ENCODE measurements around the gene RPUSD1.
"Not testable (repeated sequence)": the region's sequence is repeated elsewhere in the genome, so short reads cannot be mapped to it uniquely, and the experiment has no call there.

RPUSD1 gene

DNA sequence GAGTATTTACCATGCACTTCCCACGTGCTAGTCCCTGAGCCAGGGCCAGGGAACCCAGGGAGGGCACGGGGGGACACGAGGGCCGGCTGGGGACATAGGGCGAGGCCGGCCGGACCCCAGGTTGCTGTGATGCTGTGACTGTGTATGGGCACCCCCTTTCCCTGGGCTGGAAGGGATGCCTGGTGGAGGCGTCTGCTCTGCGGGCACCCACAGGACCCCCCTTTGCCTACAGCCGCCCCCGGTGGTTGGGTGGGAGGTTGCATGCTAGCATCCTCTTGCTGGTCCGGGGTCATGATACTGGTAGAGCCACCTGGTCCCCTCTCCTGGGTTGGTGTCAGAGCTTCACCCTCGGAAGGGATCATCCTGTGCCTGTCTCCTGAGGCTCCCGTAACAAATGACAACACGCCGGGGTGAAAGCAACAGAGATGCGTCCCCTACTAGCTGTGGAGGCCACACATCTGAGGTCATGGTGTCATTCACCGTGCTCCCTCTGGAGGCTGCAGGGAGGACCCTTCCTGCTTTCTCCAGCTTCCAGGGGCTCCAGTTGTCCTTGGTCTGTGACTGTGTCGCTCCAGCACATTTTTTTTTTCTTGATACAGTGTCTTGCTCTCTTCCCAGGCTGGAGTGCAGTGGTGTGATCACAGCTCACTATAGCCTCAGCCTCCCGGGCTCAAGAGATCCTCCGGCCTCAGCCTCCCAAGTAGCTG lies 44.2 kb downstream of the RPUSD1 start:
- no peak for DNase-seq (ENCODE audit: low read depth)

DNA sequence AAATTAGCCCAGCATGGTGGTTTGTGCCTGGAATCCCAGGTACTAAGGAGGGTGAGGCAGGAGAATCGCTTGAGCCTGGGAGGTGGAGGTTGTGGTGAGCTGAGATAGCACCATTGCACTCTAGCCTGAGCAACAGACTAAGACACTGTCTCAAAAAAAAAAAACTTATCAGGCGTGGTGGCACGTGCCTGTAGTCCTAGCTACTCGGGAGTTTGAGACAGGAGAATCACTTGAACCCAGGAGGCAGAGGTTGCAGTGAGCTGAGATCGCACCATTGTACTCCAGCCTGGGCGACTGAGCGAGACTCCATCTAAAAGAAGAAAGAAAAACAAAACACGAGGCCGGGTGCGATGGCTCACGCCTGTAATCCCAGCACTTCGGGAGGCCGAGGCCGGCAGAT lies 45.3 kb downstream of the RPUSD1 start:
- DNase-seq (ENCODE audit: low read depth): not testable (repeated sequence)

DNA sequence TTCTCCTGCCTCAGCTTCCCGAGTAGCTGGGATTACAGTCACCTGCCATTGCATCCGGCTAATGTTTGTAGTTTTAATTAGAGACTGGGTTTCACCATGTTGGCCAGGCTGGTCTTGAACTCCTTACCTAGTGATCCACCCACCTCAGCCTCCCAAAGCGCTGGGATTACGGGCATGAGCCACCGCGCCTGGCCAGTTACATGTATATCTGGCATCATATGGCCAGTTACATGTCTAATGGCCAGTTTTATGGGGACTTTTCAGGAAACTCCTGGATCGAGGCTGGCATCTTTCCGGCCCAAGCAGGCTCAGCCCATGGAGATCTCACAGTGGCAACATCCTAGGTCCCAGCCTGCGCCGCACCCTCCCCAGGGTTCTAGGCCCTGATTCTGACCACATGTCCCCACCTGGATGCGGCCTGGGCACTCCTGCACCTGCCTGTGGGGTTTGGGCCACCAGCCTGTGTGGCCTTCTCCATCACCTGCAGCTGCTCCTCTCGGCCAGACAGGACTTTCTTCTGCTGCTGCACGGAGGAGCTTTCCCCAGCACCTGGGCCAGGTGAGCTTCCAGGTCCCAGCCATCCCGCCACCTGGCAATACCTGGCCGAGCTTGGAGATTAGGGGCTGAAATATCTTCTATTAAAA lies 46.1 kb downstream of the RPUSD1 start:
- DNase-seq (ENCODE audit: low read depth): no peak

DNA sequence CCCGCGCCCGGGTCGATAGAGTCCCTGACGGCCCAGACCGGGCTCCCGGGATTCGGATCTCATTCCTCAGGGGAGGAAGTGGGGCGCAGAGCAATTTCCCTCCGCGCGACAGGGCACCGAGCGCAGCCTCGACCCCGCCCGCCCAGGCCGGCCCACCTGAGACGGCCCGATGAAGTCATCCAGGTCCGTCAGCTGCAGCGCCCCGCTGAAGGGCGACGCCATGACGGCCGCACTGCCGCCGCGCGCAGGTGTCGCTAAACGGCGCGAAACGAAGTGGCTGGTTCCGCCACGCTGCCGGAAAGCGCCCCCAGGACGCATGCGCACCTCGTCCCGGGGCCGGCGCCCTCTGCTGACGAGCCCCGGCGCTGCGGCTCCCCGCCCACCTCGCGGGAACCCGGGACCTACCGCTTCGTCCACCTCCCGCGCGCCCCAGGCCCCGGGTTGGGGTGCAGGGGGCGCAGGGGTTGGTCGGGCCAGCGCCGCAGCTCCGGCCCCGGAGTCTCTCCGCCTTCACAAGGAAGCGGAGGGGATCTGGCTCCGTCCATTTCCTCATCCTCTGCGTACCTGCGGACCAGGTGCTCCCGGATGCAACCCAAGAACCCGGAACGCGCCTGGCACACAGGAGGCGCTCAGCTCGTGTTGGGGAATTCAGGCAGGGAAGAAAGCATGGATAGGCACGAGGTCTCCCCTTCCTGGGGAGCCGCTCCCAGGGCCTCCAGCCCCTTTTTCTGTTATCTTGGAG lies 47.2 kb downstream of the RPUSD1 start, which contains the start of gene CIAO3:
Gene CIAO3, minus strand, starts transcription at position 234 of the 742 bp plus-strand sequence. Its CDS starts 12 bp downstream, at position 222.
- DNase-seq (ENCODE audit: low read depth): peak; percentile 91

DNA sequence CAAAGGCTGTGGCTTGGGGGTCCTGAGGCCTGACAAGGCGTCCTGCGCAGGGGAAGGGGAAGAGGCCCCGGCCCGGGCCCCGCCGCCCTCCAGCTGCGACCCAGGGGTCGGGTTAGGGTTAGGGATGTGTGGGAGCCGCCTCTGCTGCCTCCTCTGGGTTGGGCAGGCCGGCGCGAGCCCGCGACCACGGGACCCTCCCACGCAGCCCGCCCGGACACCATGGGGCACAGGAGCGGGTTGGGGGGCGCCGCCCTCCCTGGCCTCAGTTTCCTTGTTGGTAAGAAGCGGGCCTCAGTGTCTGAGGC lies 47.8 kb downstream of the RPUSD1 start:
- DNase-seq (ENCODE audit: low read depth): no peak

DNA sequence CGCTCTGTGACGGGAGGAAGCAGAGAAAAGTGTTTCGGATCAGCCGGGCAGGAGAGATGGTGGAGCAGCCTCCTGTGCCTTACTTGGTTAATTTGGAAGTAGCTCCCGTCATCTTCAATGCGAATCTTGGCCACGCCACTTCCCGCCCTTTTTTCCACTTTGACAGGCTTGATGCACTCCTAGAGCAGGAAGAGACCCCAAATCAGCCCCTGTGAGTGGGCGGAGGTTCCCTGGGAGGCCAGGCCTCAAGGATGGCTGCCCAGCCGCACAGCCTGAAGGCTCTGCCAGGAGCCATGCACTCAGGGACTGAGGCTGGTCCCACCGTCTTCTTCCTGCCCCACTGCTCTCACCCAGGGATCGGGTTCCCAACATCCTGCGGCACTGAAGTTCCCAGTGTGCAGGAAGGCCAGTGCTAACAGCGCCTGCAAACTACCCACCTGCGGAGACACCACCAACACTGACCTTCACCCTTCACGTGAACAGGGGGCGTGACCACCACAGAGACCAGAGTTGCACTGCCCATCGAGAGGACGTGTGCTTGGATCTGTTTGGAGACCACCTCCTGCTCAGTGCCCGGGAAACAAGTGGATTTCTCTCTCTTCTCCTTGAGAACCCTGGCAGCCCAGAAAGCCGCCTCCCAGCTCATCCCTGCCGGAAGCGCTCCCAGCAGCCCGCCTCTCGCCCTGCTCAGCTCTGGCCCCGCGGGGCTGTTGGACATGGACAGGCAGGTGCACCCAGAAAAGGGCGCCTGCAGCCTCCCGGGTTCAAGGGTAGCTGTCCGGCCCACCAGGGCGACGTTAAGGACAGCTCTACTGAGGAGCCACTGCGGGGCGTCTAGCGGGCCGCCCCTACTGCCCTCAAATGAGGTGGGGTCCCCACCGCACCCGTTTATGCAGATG lies 48.4 kb downstream of the RPUSD1 start:
- no peak for DNase-seq (ENCODE audit: low read depth)

DNA sequence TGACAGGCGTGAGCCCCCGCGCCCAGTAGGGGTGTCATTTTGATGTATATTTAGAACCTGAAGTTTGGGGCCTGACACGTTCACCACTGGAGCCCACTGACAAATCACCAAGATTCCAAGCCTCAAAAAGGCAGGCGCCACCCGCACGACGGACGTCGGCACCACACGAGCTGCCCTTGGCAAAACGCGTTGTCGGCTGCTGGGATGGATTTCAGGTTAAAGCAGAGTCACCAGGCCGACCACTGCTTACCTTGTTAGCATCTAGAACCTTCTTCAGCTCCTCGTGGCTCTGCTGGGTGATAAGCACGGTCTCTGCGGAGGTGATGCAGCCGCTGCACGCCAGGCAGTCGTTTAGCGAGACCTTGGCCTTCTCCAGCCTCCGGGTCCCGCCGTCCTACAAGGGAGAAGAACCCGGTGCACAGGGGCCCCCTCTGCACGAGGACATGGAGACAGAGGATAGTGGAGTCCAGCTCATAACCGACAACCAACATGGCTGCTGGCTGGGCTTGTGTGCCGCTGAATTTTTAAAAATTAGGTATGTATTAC lies 51.2 kb downstream of the RPUSD1 start:
- DNase-seq (ENCODE audit: low read depth): no peak

DNA sequence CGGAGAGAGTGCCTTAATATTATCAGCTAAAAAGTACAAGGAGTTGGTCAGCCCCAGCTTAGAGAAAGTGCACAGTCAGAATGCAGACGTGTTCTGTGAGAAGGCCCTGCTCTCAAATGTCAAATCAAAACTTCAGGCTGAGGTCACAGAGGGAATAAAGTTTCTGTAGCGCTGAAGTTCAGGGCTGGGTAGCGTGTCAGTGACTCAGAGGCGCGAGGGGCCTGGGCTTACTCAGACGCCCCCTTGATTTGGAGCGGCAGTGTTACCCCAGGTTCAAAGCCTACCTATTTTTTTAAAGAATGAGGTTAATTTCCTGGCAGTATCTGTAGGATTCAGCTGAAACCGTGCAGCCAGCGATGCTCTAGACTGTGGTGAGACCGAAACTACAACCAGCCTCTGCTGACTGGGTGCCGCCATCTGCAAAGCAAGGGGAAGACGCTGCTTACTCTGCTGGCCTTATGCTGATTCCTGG lies 52.2 kb downstream of the RPUSD1 start:
- DNase-seq (ENCODE audit: low read depth): no peak

DNA sequence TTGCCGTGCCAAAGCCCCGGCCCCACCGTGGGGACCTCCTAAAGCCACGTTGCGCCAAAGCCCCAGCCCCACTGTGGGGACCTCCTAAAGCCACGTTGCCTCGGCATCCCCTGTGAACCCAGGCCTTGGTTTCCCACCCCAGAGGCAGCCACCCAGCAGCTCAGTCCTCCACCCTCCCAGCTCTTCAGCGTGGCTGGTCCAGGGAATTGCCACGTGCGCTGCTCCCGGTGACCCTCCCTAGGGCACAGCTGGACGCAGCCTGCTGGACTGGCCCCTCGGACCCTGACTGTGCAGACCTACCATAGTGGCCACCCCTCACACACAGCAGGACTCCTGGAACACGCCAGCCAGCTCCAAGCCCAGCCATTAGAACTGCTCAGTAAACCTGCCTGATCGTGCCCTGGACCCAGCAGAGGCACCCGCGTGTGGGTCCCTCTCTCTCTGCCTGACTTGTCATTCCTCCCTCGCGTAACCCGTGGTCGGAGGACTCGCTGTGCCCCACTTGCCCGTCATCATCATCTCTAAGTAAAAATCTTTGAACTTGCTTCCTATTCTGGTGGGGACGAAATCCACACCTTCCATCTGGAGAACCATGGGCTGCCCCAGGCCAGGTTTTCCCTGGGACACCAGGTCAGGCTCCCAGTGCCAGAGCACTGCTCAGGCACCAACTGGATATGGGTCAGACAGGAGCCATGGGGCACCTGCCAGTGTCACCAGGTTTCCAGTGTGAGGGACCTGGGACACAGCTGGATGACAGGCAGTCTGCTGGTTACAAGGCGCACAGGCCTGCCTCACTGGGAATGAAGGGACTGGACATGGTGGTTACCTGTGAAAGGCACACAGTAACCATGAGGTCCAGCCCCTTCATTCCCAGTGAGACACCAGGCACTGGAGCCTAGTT lies 53.0 kb downstream of the RPUSD1 start:
- no peak for DNase-seq (ENCODE audit: low read depth)
